HEK293T (cell line): ENCODE results near the gene RNF224.

Experiments
- ARNT ChIP-seq: fragments of 450-650 bp; IDR thresholded peaks from 2 replicates; pipeline ENCODE4 v1.6.1; 2017; ENCODE audit warnings: mild to moderate bottlenecking
- LEF1 ChIP-seq: fragments of 450-650 bp; IDR thresholded peaks from 2 replicates; pipeline ENCODE4 v1.6.1; 2017; ENCODE audit warnings: mild to moderate bottlenecking, borderline replicate concordance
- SUZ12 ChIP-seq: fragments of 450-650 bp; IDR thresholded peaks from 2 replicates; pipeline ENCODE4 v1.6.1; 2016; ENCODE audit warnings: mild to moderate bottlenecking

GRCh38 chr9:137276473-137277328 is 49.4 kb downstream of the RNF224 start:
- TF ChIP-seq ARNT (no peak), SUZ12 (no peak), LEF1 (no peak)
